ENCODE measurements around the gene TARS3. TPM values are rescaled to one million over a fixed set of nuclear protein-coding genes. Genes with fewer than 3 reads are reported as not detected.

The TARS3 gene
- total and polyA plus RNA-seq, 2 experiments from 2014 or later = 9.7 to 28.5 TPM

DNA sequence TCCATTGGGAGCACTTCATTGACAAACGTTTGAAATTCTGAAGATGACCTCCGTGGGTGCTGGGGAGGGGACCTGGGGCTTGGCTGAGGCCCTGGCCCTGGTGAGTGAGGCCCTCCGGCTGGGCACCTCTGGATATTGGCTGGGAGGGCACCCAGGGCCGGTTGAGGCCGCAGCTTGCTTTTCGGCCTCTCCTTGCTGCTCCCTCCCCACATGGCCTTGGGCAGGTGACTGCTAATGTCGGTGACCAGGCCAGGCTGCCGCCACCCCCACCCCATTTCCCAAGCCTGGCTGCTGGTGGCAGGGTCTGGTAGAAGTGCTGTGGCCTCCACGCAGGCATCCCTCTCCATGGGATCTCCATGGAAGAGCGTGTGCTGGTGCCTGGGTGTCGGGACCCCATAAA, 111.6 kb downstream of the TARS3 start:
- no peaks in the 10 kb centered on the region for H4K20me1 ChIP-seq (ENCODE audit: insufficient read depth, poor library complexity, severe bottlenecking)
- H3K36me3 ChIP-seq (replicated peaks; ENCODE audit: insufficient read depth, low read depth) = no peaks in the 10 kb centered on the region
- H3K9me2 ChIP-seq (replicated peaks; ENCODE audit: insufficient read depth) = no peaks in the 10 kb centered on the region
- H3K27ac ChIP-seq = no peak overlapping the region
- H3K27me3 ChIP-seq = no peaks in the 10 kb centered on the region
- H3K4me3 ChIP-seq = no peak overlapping the region
- DNase-seq (ENCODE audit: low spot score) = no peak
- WGBS (ENCODE audit: low lambda C conversion rate, missing lambda C conversion rate) = 92% methylated on average over 11 of the region's 11 CpGs
- H3K79me2 ChIP-seq = no peaks in the 10 kb centered on the region
- no peak overlapping the region for H2AFZ ChIP-seq
- TF ChIP-seq EZH2 (IDR thresholded peaks at IDR 0.05; ENCODE audit: borderline replicate concordance) (no peak), CTCF (IDR thresholded peaks at IDR 0.05; ENCODE audit: poor library complexity) (no peak), EZH2phosphoT487 (IDR thresholded peaks at IDR 0.05; ENCODE audit: low read depth, severe bottlenecking, unreplicated experiment) (no peak)
- H3K4me1 ChIP-seq (ENCODE audit: insufficient read depth) = peaks cover 20% of the 10 kb centered on the region
- no peaks in the 10 kb centered on the region for H3K9me3 ChIP-seq (ENCODE audit: low read depth)
- no peak overlapping the region for H3K4me2 ChIP-seq

DNA sequence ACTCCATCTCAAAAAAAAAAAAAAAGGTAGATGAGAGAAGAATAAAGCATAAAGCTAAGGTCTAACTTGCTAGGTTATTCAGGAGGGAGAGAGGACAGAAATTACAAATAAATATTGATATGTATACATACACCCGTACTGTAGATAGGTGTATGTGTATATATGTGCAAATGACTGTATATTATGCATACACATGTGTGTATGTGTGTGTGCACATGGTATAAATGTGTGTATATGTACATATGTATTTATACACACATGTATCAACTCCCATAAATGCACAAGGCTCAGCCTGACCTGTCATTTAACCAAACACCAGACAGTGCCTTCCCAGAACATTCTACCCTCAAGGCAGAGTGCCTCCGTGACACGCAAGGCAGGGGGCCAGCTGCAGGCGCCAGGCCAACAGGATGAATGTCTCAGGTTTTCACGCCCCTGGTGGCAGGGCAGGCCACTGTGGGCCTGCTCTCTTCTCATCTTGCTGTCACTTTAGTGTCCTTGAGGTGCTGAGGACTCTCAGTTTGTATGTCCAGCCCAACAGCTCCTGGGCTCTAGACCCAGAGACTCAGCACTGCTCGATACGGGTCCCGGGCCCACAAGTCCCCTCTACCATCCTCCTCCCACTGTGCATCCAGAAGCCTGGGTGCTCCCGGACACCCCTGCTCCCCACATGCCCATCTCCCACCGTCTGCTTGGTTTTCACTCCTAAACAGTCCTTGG, 112.5 kb downstream of the TARS3 start:
- Histone ChIP-seq H3K4me2 (no peak overlapping the region), H3K4me1 (ENCODE audit: insufficient read depth) (peaks cover 18% of the 10 kb centered on the region), H3K4me3 (no peak overlapping the region), H3K36me3 (replicated peaks; ENCODE audit: insufficient read depth, low read depth) (no peaks in the 10 kb centered on the region), H3K79me2 (no peaks in the 10 kb centered on the region), H4K20me1 (ENCODE audit: insufficient read depth, poor library complexity, severe bottlenecking) (no peaks in the 10 kb centered on the region), H3K9me3 (ENCODE audit: low read depth) (no peaks in the 10 kb centered on the region), H3K27ac (no peak overlapping the region), H3K27me3 (no peaks in the 10 kb centered on the region), H2AFZ (no peak overlapping the region), H3K9me2 (replicated peaks; ENCODE audit: insufficient read depth) (no peaks in the 10 kb centered on the region)
- TF ChIP-seq EZH2 (IDR thresholded peaks at IDR 0.05; ENCODE audit: borderline replicate concordance) (no peak), CTCF (IDR thresholded peaks at IDR 0.05; ENCODE audit: poor library complexity) (no peak), EZH2phosphoT487 (IDR thresholded peaks at IDR 0.05; ENCODE audit: low read depth, severe bottlenecking, unreplicated experiment) (no peak)
- no peak for DNase-seq (ENCODE audit: low spot score)
- WGBS (ENCODE audit: low lambda C conversion rate, missing lambda C conversion rate) = 87% methylated on average over 10 of the region's 10 CpGs

DNA sequence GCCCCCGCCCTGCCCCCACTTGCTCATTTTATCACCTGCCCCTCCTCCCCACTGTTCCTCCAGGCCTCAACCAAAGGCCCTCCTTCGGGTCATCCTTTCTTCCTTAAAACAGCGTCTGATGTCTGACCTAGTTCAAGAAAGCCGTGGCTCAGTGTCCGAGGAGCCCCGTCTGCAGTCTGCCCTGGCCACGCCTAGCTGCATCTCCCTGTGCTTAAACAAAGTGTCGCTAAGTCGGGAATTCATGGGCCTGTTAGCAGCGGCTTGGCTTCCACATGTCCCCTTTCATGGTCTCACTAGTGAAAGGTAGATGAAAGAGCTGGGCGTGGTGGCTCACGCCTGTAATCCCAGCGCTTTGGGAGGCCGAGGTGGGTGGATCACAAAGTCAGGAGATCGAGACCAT, 113.3 kb downstream of the TARS3 start:
- no peak overlapping the region for H3K4me2 ChIP-seq
- H3K9me3 ChIP-seq (ENCODE audit: low read depth) = no peaks in the 10 kb centered on the region
- no peaks in the 10 kb centered on the region for H3K79me2 ChIP-seq
- H4K20me1 ChIP-seq (ENCODE audit: insufficient read depth, poor library complexity, severe bottlenecking) = no peaks in the 10 kb centered on the region
- 91% methylated on average over 15 of the region's 15 CpGs for WGBS (ENCODE audit: low lambda C conversion rate, missing lambda C conversion rate)
- no peak overlapping the region for H2AFZ ChIP-seq
- H3K4me1 ChIP-seq (ENCODE audit: insufficient read depth) = peaks cover 10% of the 10 kb centered on the region
- H3K27ac ChIP-seq = no peak overlapping the region
- no peak for TF ChIP-seq EZH2phosphoT487 (IDR thresholded peaks at IDR 0.05; ENCODE audit: low read depth, severe bottlenecking, unreplicated experiment)
- no peak for TF ChIP-seq CTCF (IDR thresholded peaks at IDR 0.05; ENCODE audit: poor library complexity)
- TF ChIP-seq EZH2 (IDR thresholded peaks at IDR 0.05; ENCODE audit: borderline replicate concordance) = no peak
- H3K4me3 ChIP-seq = no peak overlapping the region
- no peaks in the 10 kb centered on the region for H3K27me3 ChIP-seq
- no peak for DNase-seq (ENCODE audit: low spot score)
- no peaks in the 10 kb centered on the region for H3K9me2 ChIP-seq (replicated peaks; ENCODE audit: insufficient read depth)
- H3K36me3 ChIP-seq (replicated peaks; ENCODE audit: insufficient read depth, low read depth) = no peaks in the 10 kb centered on the region

All from hepatocyte (in vitro differentiated cells).